Astrocyte of the hippocampus (primary cell): ENCODE data around the gene IQCK.
"Not testable (repeated sequence)": the region's sequence is repeated elsewhere in the genome, so short reads cannot be mapped to it uniquely, and the experiment has no call there.

ENCODE experiments used
- DNase-seq: peaks from one replicate; pipeline ENCODE4 v3.0.0; 2011; ENCODE audit warnings: low read depth, low spot score

IQCK gene, protein sequence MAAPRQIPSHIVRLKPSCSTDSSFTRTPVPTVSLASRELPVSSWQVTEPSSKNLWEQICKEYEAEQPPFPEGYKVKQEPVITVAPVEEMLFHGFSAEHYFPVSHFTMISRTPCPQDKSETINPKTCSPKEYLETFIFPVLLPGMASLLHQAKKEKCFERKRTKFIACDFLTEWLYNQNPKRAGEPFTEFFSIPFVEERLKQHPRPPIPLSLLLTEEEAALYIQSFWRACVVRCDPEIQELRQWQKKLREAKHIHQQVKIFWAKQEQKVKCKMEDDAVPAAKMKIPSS

DNA sequence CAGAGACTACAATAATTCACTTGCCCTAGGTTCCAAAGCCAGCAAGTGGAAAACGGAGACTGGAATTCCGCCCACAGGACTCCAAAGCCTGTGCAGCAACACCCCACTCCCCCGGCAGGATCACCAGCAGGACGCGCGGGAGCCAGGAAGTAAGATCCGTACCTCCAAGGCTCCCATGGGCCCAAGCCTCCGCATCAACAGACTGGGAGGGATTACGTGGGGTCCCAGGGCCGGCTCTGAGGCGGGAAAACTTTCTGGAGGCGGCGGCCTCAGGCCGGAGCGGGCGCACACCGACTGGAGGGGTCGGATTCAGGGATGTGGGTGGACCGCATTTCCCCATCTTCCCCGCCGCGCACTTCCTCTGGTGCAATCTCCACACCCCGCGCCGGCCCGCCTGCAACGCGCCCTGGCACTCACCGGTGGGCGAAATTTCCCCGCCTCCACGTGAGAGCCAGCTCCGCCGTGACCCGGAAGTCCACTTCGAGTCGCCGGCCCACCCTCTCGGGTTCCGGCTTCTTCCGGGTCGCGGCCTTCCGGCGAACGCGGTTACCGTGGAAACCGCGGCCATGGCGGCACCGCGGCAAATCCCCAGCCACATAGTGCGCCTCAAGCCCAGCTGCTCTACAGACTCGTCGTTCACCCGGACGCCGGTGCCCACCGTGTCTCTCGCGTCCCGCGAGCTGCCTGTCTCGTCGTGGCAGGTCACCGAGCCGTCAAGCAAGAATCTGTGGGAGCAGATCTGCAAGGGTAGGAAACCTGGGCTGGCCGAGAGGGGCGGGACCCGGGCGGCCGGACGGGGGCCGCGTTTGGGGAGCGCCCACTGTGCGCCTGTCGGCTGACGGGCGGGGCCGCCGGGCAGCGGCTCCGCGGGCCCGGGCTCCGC is at the start of gene IQCK, which contains the start of gene KNOP1:
IQCK (plus strand) TSS at position 531 of the 883 bp plus-strand sequence; CDS start at position 567, 36 bp downstream.
KNOP1 (minus strand) TSS at position 487 of the 883 bp plus-strand sequence. CDS start 3,192 bp downstream, outside the sequence.
- DNase-seq, result peak; percentile 97

DNA sequence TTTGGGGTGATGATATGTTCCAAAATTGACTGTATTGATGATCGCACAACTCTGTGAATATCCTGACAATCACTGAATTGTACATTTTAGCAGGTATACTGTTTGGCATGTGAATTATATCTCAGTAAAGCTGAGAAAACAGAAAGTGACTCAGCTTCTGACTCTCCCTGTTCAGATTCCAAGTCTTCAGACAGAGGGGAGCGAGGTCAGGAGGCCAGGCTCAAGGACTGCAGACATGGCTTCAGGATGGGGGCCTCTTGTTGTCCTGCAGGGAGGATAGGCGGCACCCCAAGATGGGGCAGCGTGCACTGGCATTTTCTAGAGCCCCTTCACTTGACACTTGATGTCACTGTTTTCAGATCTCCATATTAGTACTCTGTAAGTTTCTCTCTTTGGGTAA is 45.7 kb upstream of the IQCK start:
- DNase-seq, result peak; percentile 38

DNA sequence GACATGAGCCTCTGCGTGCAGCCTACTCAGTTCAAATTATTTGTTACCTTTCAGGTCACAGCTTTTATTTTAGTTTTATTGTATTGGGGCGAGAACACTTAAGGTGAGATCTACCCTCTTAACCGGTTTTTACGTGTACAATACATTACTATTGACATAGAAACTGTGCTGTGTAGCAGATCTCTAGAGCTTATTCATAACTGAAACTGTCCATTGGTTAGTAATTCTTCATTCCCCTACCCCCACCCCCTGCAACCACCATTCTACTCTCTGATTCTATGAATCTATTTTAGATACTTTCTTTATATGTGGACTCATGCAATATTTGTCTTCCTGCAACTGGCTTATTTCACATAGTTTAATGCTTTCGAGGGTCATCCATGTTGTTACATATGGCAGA is 43.6 kb upstream of the IQCK start:
- DNase-seq, result no peak

DNA sequence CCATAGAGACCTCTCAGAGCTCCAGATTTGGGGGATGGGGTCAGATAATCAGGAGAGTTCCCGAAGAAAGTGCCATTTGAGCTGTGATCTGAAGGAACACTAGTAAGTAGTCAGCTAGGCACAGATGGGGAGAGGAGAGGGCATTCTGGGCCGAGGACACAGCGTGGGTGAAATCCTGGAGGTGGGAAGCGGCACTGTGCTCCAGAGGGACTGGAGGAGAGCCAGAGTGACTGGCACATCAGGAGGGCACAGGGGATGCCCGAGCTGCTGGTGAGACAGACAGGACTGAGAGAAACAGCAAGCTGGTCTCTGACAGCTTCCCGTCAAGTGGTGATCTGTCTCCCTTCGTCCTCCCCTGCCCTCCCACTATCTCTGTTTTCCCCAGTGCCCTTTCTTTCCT is 40.7 kb upstream of the IQCK start:
- no peak for DNase-seq

DNA sequence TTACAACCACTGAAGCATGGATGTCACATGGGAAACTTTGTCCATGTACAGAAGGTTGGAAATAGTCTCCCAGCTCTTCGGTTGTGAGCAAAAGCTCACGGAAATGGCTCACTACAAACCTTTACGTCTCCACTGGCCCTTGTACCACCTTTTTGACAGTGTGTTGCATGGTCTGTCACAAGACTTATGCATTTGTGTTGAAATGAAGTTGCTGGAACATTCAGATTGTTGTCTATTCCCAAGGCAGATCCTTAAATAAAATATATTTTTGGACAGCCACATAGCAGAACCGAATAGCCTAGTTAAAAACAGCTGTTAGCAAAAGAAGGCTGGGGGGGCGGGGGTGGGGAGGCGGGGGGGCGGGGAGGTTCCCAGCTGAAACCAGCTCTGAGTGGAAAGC is 39.3 kb upstream of the IQCK start:
- DNase-seq, result no peak

DNA sequence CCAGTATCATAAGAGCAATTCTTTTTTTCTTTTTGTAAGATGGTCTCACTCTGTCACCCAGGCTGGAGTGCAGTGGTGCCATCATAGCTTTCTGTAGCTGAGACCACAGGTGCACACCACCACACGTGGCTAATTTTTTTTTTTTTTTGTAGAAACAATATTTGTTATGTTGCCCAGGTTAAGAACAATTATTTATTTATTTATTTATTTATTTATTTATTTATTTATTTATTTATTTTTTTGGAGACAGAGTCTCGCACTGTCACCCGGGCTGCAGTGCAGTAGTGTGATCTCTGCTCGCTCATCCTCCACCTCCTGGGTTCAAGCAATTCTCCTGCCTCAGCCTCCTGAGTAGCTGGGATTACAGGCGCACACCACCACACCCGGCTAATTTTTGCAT is 38.8 kb upstream of the IQCK start:
- not testable (repeated sequence) for DNase-seq

DNA sequence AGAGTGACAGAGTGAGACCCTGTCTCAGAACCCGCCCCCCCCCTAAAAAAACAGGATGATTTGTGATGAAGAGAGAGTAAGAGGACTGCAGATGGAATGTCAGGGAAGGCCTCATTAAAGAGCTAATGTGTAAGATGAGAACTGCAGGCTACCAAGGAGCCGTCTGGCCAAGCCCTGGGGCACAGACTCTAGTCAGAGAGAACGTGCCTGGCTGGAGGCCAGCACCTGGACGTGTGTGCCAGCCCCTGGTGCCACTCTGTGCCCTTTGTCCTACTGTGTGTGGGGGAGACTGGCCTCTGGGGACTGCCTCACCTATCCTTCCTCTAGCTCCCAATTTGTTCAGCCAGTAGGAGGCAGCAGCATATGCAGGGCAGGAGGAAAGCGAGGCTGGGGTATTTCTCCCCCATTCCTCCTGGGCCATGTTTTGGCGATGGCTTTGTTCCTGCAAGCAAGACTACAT is 37.2 kb upstream of the IQCK start:
- no peak for DNase-seq

DNA sequence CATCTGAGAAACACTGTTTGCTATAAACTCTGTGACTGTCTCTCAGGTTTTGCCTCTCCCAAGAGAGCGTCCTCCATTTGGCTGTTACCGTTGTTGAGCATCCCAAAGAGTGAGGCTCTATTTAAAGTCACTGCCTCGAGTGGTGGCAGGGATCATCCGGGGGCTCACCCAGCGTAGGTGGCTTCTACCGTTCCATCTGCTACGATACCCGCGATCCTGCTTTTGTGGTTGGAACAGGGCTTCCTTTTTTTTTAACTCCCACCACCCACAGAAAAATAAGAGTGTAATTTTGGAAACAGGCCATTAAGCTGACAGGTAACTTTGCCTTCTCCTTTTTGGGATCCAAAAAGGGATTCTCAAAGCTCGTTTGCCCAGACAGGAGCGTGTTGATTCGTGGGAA is 36.4 kb upstream of the IQCK start:
- no peak for DNase-seq

DNA sequence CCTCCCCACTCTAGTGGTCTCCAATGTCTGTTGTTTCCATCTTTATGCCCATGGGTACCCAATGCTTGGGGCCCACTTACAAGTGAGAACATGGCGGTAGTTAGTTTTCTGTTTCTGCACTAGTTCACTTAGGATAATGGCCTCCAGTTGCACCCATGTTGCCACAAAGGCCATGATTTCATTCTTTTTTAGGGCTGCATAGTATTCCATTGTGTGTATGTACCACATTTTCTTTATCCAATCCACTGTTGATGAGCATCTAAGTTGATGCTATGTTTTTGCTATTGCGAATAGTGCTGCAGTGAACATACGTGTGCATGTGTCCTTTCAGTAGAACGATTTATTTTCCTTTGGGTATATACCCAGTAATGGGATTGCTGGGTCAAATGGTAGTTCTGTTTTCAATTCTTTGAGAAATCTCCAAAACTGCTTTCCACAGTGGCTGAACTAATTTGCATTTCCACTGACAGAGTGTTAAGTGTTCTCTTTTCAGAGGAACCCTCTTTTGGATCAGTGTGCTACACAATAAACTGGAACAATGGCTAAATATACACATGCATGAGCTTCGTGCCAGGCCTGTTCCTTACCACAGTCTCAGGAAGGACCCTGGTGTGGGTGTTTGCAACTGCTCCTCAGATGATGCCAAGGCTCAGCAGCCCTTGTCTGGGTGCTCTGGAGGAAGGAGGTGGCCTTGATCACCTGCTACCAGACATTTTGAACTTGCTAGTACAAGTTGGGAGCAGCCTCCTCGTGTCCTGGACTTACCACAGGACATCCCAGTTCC is 34.4 kb upstream of the IQCK start:
- DNase-seq, result no peak

DNA sequence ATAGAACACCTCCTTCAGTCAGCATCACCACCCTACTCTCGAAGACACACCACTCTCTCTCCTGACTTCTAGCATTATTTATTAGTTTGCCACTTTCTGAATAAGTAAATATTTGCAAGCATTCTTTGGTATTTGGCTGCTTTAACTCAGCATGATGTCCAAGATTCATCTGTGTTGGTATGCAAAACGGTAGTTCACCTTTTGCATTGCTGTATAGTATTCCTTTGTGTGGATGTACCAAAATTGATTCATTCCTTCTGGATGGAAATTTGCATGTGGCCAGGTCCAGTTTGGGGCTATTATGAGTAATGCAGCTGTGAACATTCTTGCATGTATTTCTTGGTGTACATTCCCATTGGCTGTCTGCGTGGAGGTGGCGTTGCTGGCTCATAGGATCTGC is 32.9 kb upstream of the IQCK start:
- DNase-seq, result no peak

DNA sequence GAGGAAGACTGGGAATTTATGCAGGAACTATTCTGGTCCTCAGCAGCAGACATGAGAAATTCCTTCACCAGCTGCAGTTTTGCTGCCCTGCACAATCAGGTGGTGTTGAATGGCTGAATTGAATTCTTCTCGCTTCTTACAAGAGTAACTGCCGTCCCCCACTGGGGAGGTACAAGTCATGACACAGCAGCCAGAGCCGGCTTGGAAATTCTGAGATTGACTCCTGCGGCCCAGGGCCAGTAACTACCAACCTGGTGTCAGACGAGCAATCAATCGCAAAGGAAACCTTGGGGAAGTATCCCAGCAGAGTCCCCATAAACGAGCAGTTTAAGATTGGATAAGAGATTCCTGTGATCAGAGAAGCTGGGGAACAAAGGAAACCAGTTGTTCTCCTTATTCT is 30.8 kb upstream of the IQCK start:
- DNase-seq, result no peak

DNA sequence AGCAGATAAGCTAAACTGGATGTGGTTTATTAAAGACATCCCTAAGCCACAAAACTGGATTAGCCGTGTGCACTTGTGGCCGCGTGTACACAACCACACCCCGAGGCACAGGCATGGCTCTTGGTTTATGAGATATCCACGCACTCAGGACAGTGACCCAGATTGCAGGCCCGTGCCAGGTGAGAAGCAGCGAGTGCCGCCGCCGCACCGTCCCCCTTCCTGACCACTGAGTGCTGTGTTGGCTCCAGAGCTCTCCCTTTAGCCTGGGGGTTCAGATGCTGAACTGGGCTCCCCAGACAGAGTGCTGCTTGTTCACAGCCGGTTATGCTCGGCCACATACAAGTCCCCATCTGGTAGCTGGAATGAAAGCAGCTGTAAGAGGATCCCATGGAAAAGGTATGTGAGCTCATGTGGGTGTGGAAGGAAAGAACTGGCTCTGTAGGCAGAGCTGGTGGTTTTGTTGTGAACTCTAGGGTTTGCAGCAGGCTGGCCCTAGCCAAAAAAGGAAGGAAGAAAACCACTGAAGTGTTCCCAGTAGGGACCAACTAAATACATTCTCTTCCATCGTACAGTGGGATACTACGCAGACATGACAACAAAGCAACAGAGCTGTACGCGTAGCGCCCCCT is 29.6 kb upstream of the IQCK start:
- DNase-seq, result no peak

DNA sequence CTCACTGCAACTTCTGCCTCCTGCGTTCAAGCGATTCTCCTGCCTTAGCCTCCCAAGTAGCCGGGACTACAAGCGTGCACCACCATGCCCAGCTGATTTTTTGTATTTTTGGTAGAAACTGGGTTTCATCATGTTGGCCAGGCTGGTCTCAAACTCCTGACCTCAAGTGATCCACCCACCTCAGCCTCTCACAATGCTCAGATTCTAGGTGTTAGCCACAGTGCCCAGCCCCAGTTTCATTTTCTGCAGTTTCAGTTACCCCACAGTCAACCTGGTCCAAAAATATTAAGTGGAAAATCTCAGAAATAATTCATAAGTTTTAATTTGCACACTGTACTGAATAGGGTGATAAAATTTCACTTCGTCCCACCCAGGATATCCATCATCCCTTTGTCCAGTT is 28.7 kb upstream of the IQCK start:
- DNase-seq, result no peak

DNA sequence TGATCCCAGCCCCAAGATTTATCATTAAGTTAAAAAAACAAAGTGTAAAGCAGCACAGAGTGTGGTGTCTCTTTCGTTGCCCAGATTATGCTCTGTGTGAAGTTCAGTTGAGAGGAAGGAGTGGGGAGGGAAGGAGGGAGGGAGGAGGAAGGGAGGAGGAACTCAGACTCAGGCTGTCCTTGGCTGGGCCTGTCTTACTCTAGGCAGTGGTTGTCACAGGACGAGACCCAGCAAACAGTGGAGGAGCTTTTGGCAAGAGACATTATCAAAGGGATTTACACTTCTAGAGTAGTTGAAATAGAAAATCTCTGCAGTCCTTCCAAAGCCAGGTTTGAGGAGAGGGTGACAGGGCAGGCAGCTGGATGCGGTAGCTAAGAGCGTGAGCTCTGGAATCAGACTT is 27.9 kb upstream of the IQCK start:
- no peak for DNase-seq

DNA sequence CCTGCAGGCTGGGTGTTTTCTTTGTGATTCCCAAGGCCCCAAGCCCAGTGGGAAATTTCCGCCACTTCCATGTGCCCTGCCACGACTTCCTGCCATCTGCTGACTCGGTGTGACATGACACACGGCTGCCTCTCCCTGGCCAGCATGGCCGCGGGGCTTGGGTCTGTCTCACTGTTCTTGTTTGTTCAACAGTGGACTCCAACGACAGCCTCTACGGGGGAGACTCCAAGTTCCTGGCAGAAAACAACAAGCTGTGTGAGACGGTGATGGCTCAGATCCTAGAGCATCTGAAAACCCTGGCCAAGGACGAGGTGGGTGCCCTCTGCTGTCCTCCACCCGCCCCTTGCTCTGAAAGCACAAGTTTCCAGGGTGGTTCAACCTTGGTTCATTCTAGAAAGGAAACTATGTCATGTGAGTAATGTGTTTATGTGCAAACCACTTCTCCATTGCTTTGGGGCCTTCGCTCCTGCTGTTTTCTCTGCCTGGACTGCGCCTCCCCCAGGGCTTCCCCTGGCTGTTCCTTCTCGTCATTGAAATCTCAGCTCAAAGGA is 26.8 kb upstream of the IQCK start:
- DNase-seq, result no peak

DNA sequence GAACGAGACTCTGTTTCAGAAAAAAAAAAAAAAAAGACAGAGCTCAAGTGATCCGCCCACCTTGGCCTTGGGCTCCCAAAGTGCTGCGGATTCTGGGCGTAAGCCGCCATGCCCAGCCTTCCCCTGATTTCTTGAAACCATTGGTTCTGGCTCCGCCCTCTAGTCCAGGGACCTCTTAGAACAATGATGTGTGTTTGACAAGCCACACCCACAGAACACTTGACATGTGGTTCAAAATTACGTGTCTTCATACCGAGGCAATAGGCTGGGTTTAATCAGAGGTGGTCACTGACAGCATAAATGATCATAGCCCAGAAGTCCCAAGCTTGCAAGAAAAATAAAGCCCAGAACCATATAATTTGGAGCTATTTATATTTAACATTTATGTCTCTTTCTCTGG is 23.1 kb upstream of the IQCK start:
- no peak for DNase-seq

DNA sequence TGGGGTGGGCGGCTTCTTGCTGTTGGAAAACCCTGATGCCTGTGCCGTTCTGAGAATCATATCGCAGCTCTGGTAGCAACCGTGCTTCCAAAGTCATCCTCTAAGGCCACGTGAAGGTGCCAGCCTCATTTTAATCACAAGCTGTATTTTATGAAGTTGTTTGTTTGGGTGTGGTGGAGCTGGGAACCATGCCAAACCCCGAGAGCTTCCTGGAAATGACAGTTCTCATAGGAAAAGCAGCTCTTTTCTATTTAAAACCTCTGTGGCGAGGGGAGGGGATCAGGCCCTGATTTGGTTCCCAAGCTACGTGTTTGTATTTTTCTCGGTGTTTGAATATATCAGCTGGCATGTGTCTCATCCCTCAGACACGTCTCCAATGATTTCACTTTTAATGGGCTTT is 21.7 kb upstream of the IQCK start:
- DNase-seq, result peak; percentile 96

DNA sequence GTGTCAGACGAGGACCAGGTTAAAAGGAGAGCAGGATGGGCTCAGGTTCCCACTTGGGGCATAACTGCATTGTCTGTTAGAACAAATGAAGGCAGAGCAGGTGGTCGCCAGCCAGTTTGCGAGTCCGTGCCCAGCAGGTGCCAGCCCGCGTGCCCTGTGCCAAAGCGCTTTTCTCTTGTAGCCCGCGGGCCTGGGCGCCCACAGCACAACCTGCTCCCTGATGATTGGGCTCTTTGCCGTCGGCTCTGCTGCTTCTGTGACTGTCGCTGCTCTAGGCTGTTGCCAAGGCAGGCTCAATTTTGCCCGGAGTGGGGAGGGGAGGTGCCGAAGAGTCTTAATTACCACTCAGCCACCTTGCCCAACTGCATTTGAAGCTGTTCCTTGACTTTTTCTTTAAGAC is 21.1 kb upstream of the IQCK start:
- DNase-seq, result no peak

DNA sequence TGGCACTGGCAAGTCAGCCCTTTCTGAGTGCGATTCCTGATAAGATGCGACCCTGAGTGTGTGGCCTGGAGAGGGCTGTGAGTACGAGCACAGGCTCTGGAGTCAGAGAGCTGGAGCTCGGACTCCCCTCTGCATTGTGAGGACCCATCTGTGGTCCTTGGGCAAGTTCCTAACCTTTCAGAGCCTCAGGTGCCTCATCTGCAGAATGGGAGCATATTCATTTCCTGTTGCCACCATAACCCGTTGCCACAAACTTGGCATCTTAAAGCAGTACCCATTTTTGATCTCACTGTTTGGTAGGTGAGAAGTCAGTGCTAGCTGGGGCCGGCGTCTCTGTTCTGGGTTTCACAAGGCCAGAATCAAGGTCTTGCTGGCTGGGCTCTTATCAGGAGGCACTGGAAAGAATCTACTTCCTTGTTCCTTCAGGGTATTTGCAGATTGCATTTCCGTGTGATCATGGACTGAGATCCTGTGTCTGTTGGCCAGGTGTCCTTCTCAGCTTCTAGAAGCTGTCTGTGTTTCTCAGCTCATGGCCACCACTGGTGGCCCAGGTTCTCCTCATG is 20.2 kb upstream of the IQCK start:
- no peak for DNase-seq

DNA sequence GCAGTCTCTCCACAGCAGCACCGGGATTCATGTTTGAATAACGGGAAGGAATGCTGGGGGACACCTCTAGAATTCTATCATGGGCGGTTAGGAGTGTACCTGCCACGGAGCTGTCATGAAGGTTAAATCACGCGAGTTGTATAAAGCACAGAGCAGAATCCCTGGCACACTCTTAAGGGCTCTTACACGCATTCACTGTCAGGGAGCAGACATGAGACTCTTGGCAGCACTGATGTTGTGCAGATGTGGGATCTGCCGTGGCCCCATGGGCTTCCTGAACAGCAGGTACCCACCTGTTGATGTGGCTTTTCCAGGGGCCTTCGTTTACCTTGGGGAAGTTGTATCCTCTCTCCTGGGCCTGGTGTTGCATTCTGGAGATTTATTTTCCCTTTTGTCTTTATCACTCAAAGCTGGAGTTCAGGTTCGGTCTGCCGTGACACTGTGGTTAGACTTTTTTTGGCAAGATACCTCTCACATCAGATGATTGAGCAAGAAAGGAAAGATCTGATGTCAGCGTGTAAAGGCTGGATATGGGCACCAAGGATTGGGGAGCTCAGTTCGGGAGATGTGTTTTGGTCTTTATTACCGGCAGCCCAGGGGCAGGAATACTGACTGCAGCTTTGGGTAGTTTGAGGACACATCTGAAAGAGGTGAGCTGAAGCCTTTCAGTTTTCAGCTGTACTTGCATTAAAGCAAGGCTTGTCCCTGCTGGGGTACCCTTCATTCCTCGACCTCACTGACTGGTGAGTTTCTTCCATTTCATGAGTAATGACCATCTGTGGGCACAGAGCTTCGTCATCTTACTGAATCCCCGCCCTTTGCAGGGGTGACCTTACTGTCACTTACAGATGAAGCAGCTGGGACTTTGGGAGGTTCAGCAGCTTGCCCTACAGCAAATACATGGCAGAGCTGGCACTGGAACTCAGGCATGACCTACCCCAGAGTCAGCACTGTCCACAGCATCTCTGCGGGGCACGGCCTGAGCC is 19.3 kb upstream of the IQCK start:
- DNase-seq, result peak; percentile 57
